Measurements from ENCODE around the gene SULT1A4. TPM values are rescaled to one million over a fixed set of nuclear protein-coding genes. Genes with fewer than 3 reads are reported as not detected.
"Not testable (repeated sequence)": the region's sequence is repeated elsewhere in the genome, so short reads cannot be mapped to it uniquely, and the experiment has no call there.

Gene SULT1A4
- total RNA-seq (1 to 10 TPM in 1 of 2 experiments, under 1 TPM in 1; 0.78 to 1.0 TPM), polyA plus RNA-seq (1.1 TPM)

DNA sequence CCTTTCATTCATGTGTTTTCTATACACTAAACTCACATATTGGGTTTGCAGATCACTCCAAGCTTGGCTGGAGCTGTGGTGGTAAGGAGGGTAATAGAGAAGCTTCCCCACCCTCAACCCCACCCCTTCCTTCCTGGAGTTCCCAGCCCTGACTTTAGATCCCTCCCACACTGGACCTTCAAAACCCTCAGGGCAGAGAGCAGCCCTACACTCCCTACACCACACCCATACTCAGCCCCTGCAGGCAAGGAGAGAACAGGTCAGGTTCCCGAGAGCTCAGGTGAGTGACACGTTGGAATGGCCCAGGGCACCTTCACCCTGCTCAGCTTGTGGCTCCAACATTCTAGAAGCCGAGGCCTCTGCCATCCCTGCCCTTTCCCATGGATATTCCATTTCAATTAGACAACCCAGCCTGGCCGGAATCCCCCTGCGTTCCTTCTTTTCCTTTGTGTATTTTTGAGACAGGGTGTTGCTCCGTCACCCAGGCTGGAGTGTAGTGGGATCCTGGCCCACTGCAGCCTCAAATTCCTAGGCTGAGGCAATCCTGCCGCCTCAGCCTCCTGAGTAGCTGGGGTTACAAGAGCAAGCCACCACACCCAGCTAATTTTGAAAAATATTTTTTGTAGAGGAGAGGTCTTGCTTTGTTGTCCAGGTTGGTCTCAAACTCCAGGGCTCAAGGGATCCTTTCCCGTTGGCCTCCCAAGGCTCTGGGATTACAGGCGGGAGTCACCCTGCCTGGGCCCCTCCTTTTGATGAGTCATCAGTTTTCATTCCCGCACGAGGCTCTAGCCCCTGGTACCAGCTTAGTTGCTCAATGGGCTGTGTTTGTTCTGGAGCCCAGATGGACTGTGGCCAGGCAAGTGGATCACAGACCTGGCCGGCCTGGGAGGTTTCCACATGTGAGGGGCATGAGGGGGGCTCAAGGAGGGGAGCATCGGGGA, at the start of gene SULT1A4:
Gene SULT1A4 (plus strand): TSS at position 208 of the 941 bp plus-strand sequence. CDS start 1,473 bp downstream, outside the sequence.
- H3K4me3 Mint-ChIP-seq; H3K9me3 ChIP-seq (ENCODE audit: low read length); H3K4me3 ChIP-seq (ENCODE audit: low read length); DNase-seq; H3K4me1 ChIP-seq (ENCODE audit: insufficient read depth, low read length); H3K9me3 Mint-ChIP-seq; H3K27me3 Mint-ChIP-seq; H3K36me3 ChIP-seq (ENCODE audit: insufficient read depth, low read length); H3K27ac ChIP-seq (ENCODE audit: low read depth, low read length); H3K36me3 Mint-ChIP-seq; CTCF ChIA-PET; H3K27ac Mint-ChIP-seq; POLR2A ChIA-PET; H3K27me3 ChIP-seq (ENCODE audit: insufficient read depth, low read length, poor library complexity, severe bottlenecking); H3K4me1 Mint-ChIP-seq: not testable (repeated sequence)

DNA sequence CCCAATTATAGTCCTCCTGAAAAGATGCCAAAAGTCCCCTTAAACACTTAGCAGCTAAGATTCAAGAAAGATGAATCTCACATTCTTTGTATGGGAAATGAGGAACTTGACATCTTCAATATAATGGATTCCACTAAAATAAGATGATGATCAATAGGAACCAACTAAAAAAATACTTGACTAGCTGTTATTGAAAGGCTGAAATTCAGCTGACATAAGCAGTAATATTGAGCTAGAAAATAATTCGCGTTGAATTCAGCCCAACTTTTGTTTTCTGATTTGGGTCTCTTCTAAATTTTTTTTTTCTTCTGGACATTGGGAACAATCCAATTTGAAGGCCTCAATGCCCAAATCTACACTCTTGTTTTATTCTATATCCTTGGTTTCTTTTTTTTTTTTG, 36.1 kb upstream of the SULT1A4 start:
- H3K9me3 ChIP-seq (ENCODE audit: low read length); H3K4me1 Mint-ChIP-seq; H3K27me3 Mint-ChIP-seq; H3K27ac ChIP-seq (ENCODE audit: low read depth, low read length); CTCF ChIA-PET; H3K27me3 ChIP-seq (ENCODE audit: insufficient read depth, low read length, poor library complexity, severe bottlenecking); H3K27ac Mint-ChIP-seq; H3K4me1 ChIP-seq (ENCODE audit: insufficient read depth, low read length); H3K9me3 Mint-ChIP-seq; H3K36me3 ChIP-seq (ENCODE audit: insufficient read depth, low read length); H3K4me3 Mint-ChIP-seq; DNase-seq; H3K4me3 ChIP-seq (ENCODE audit: low read length); POLR2A ChIA-PET: not testable (repeated sequence)
- peaks cover 0 to 14% (median 0%) of the 10 kb centered on the region in 3 donors for H3K36me3 Mint-ChIP-seq

DNA sequence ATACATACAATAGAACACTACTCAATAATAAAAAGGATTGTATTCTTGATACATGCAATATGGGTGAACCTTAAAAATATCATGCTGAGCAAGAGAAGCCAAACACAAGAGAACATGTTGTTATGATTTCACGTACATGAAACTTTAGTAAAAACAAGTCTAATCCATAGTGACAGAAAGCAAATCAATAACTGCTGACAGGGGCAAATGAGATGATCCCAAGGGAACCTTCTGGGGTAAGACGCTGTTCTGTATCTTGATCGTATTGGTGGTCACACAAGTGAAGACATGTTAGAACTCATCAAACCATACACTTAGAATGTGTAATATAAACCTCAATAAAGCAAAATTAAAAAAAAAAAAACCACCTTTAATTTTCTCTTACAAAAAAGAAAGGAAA, 34.3 kb upstream of the SULT1A4 start:
- H3K36me3 Mint-ChIP-seq = peaks cover 0 to 21% (median 7%) of the 10 kb centered on the region in 3 donors
- H3K4me3 Mint-ChIP-seq; H3K4me1 ChIP-seq (ENCODE audit: insufficient read depth, low read length); POLR2A ChIA-PET; CTCF ChIA-PET; H3K4me1 Mint-ChIP-seq; H3K4me3 ChIP-seq (ENCODE audit: low read length); H3K9me3 ChIP-seq (ENCODE audit: low read length); H3K27me3 Mint-ChIP-seq; H3K27ac Mint-ChIP-seq; H3K36me3 ChIP-seq (ENCODE audit: insufficient read depth, low read length); DNase-seq; H3K27me3 ChIP-seq (ENCODE audit: insufficient read depth, low read length, poor library complexity, severe bottlenecking); H3K27ac ChIP-seq (ENCODE audit: low read depth, low read length); H3K9me3 Mint-ChIP-seq: not testable (repeated sequence)

DNA sequence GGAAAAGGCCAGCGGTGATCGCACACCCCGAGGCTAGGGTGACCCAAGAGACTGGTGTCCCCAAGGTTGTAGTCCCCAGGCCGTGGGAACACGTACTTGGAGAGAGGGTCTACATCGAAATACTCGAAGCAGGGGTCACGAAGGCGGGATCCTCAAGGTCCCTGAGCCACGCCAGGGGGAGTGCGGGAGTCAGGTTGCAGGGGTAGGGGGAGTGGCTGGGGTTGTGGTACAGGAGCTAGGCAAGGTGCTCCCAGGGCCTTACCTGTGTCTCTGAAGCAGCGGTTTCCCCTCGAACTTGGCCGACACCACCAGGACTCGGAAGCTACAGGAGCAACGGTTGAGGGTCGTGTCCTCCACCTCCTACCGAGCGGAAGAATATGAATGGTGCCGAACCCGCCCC, 6.0 kb upstream of the SULT1A4 start:
- H3K36me3 ChIP-seq (ENCODE audit: insufficient read depth, low read length); H3K27ac Mint-ChIP-seq; H3K9me3 Mint-ChIP-seq; H3K9me3 ChIP-seq (ENCODE audit: low read length); DNase-seq; H3K4me1 ChIP-seq (ENCODE audit: insufficient read depth, low read length); H3K27me3 Mint-ChIP-seq; H3K4me3 Mint-ChIP-seq; H3K27ac ChIP-seq (ENCODE audit: low read depth, low read length); H3K4me3 ChIP-seq (ENCODE audit: low read length); POLR2A ChIA-PET; CTCF ChIA-PET; H3K4me1 Mint-ChIP-seq; H3K27me3 ChIP-seq (ENCODE audit: insufficient read depth, low read length, poor library complexity, severe bottlenecking); H3K36me3 Mint-ChIP-seq: not testable (repeated sequence)

DNA sequence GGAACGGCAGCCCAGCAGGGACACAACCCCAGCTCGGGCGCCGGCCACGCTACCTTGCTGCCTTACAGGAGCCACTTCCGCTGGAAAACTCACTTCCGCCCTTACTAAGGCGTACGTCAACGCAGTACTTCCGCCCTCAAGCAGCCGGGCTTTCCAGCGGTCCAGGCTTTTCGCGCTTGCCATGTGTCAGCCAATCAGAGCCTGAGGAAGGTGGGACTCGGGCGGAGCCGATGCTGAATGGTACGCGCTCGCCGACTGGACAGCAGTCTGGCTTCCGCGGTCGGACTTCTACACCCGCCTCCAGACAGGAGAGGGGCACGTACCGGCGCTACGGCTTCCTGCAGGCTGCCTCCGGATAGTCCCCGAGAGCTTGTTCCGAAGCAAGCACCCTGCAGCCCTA, 5.4 kb upstream of the SULT1A4 start, which contains the start of the genes BOLA2 and SLX1B:
Gene BOLA2 (minus strand): TSS at position 83 of the 400 bp plus-strand sequence. CDS start 98 bp downstream, outside the sequence.
Gene SLX1B (plus strand): TSS at position 265 of the 400 bp plus-strand sequence.
- H3K4me3 ChIP-seq (ENCODE audit: low read length); H3K27ac Mint-ChIP-seq; H3K27me3 ChIP-seq (ENCODE audit: insufficient read depth, low read length, poor library complexity, severe bottlenecking); H3K36me3 ChIP-seq (ENCODE audit: insufficient read depth, low read length); H3K27me3 Mint-ChIP-seq; POLR2A ChIA-PET; CTCF ChIA-PET; DNase-seq; H3K4me1 Mint-ChIP-seq; H3K9me3 ChIP-seq (ENCODE audit: low read length); H3K4me3 Mint-ChIP-seq; H3K4me1 ChIP-seq (ENCODE audit: insufficient read depth, low read length); H3K36me3 Mint-ChIP-seq; H3K9me3 Mint-ChIP-seq; H3K27ac ChIP-seq (ENCODE audit: low read depth, low read length): not testable (repeated sequence)

DNA sequence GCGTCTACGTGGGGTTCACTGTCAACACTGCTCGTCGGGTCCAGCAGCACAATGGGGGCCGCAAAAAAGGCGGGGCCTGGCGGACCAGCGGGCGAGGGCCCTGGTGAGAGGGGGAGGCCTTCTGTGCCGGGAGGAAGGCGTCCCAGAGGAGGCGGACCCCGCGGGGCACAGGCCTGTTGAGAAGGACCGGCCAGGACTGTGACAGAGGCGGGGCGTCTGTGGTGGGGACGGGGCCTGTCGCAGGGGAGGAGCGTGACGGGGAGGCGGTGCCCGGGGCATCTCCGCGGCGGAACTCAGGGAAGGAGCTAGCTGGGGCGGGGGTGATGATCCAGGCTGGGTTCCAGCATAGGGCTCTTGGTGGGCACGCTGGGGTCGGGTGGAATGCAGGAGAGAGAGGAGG, 4.9 kb upstream of the SULT1A4 start:
- CTCF ChIA-PET; DNase-seq; H3K27me3 Mint-ChIP-seq; H3K27me3 ChIP-seq (ENCODE audit: insufficient read depth, low read length, poor library complexity, severe bottlenecking); H3K4me1 Mint-ChIP-seq; POLR2A ChIA-PET; H3K4me3 ChIP-seq (ENCODE audit: low read length); H3K27ac ChIP-seq (ENCODE audit: low read depth, low read length); H3K36me3 ChIP-seq (ENCODE audit: insufficient read depth, low read length); H3K4me1 ChIP-seq (ENCODE audit: insufficient read depth, low read length); H3K4me3 Mint-ChIP-seq; H3K27ac Mint-ChIP-seq; H3K9me3 ChIP-seq (ENCODE audit: low read length); H3K36me3 Mint-ChIP-seq; H3K9me3 Mint-ChIP-seq: not testable (repeated sequence)

DNA sequence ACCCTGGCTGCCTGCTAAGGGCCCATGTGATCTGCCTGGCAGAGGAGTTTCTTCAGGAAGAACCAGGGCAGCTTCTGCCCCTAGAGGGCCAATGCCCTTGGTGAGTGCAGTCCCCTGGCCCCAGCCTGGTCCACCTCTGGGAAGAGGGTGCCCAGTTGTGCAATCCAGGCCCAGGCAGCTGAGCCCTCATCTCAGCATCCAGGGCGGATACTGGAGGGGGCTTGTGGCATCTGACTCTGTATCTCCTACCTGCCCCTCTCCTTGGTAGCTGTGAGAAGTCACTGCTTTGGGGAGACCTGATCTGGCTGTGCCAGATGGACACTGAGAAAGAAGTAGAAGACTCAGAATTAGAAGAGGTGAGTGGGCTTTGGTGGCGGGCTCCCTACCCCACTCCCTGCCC, 2.1 kb upstream of the SULT1A4 start:
- H3K36me3 ChIP-seq (ENCODE audit: insufficient read depth, low read length); H3K4me1 Mint-ChIP-seq; H3K9me3 ChIP-seq (ENCODE audit: low read length); H3K27ac ChIP-seq (ENCODE audit: low read depth, low read length); H3K27me3 Mint-ChIP-seq; H3K36me3 Mint-ChIP-seq; H3K9me3 Mint-ChIP-seq; POLR2A ChIA-PET; H3K27ac Mint-ChIP-seq; H3K4me3 ChIP-seq (ENCODE audit: low read length); CTCF ChIA-PET; H3K27me3 ChIP-seq (ENCODE audit: insufficient read depth, low read length, poor library complexity, severe bottlenecking); H3K4me1 ChIP-seq (ENCODE audit: insufficient read depth, low read length); H3K4me3 Mint-ChIP-seq: not testable (repeated sequence)
- DNase-seq = peak in 1 of 5 donors; percentile 11

DNA sequence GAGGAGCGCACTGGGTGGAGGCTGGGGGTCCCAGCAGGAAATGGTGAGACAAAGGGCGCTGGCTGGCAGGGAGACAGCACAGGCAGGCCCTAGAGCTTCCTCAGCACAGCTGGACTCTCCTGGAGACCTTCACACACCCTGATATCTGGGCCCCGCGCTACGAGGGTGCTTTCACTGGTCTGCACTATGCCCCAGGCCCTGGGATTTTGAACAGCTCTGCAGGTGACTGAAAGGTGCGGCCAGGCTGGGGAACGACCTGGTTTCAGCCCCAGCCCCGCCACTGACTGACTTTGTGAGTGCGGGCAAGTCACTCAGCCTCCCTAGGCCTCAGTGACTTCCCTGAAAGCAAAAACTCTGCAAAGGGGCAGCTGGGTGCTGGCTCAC, 926 bp downstream of the SULT1A4 start:
- DNase-seq; H3K27me3 Mint-ChIP-seq; H3K4me1 ChIP-seq (ENCODE audit: insufficient read depth, low read length); H3K9me3 Mint-ChIP-seq; H3K27ac ChIP-seq (ENCODE audit: low read depth, low read length); H3K9me3 ChIP-seq (ENCODE audit: low read length); H3K4me3 Mint-ChIP-seq; H3K27ac Mint-ChIP-seq; H3K4me3 ChIP-seq (ENCODE audit: low read length); POLR2A ChIA-PET; H3K36me3 Mint-ChIP-seq; H3K27me3 ChIP-seq (ENCODE audit: insufficient read depth, low read length, poor library complexity, severe bottlenecking); H3K4me1 Mint-ChIP-seq; H3K36me3 ChIP-seq (ENCODE audit: insufficient read depth, low read length); CTCF ChIA-PET: not testable (repeated sequence)

All from CD8-positive, alpha-beta memory T cell (primary cell).